ENCODE results near the gene MORN5.
A peak's percentile ranks its signal among the peaks of the same experiment; 100 is the strongest.

The MORN5 gene

DNA sequence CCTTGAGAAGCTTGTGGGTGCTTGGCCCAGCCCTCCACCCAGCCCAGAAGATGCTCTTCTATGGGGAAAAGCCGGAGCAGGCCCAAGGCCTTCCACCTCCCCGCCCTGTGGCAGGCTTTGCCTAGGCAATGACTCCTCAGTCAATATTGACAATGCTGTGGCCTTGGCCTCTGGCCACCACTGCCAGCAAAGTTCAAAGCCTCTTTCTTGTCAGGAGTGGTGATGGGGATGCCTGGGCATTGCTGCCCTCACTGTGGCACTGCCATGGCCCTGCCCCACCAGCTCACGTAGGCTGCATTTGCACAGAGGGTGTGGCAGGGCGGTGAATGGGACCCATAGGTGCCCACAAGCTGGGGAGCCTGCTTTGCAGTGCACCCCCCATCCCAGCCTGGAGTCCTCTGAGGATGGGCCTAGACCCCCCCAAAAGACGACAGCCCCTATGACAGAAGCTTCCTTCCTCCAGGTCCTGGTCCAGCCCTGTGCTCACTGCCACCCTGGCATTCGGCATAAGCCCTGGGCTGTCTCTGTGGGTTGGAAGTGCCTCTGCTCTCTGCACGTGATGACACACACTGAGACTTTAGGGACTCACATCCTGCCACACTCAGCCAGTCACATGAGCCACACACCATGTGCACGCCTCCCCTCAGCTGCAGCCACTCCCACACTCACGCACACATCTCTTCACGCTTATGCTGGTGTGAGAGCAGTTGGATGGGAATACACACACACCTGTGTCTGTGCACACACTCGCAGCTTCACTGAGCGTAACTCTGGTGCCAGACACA is 31.1 kb downstream of the MORN5 start:
- TF ChIP-seq ZFP41 (tag by site-specific recombination; IDR thresholded peaks at IDR 0.05; ENCODE audit: borderline replicate concordance) (no peak), BCL11A (tag by site-specific recombination; IDR thresholded peaks at IDR 0.05; ENCODE audit: low read depth) (no peak)
- no peaks in the 10 kb centered on the region for H3K9me3 ChIP-seq (ENCODE audit: control insufficient read depth, insufficient read depth, low read depth, low read length)
- H3K4me3 ChIP-seq (ENCODE audit: low read depth, low read length), result no peak overlapping the region
- H3K4me1 ChIP-seq (ENCODE audit: control insufficient read depth, insufficient read depth, low read length), result no peaks in the 10 kb centered on the region
- H3K27ac ChIP-seq (ENCODE audit: extremely low read depth, low read depth, low read length), result no peak overlapping the region
- POLR2A ChIA-PET, result interaction anchor here (1.6 kb wide), 1 partner anchor 23 kb away, joined by 4 read pairs; no protein-coding TSS in a partner anchor
- CTCF ChIA-PET, result interaction anchor here (0.7 to 1.3 kb wide), 3 partner anchors 9 to 225 kb away, joined by 3 to 4 read pairs (median 3); no protein-coding TSS in a partner anchor
- no peaks in the 10 kb centered on the region for H3K36me3 ChIP-seq (ENCODE audit: control insufficient read depth in 2 of 2, insufficient read depth in 1 of 2, low read length in 2 of 2)

DNA sequence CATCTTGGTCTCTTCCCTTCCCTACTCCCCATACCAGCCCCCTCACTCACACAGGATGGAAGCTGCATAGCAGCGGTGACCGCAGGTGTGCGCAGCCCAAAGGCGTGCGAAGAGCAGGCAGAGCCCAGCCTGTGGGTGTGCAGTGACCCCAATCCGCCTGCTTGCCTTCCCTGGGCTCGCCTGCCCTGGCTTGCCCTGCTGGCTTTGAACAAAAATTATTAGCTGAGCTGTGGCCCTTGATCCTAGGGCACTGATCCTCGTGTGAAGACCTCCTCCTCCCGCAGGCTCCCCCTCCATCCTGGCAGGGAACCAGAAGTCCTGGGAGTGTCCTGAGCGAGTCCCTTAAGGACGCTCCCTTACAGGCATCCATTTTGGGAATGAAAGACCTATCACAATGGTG is 31.9 kb downstream of the MORN5 start:
- CTCF ChIA-PET, result interaction anchor here (0.7 to 1.3 kb wide), 4 partner anchors 10 to 69 kb away, joined by 3 to 4 read pairs (median 3); no protein-coding TSS in a partner anchor
- POLR2A ChIA-PET, result interaction anchor here (1.6 to 1.7 kb wide), 2 partner anchors 22 to 73 kb away, joined by 4 read pairs; partner anchors contain the start of genes MRRF and RBM18
- no peak overlapping the region for H3K27ac ChIP-seq (ENCODE audit: extremely low read depth, low read depth, low read length)

DNA sequence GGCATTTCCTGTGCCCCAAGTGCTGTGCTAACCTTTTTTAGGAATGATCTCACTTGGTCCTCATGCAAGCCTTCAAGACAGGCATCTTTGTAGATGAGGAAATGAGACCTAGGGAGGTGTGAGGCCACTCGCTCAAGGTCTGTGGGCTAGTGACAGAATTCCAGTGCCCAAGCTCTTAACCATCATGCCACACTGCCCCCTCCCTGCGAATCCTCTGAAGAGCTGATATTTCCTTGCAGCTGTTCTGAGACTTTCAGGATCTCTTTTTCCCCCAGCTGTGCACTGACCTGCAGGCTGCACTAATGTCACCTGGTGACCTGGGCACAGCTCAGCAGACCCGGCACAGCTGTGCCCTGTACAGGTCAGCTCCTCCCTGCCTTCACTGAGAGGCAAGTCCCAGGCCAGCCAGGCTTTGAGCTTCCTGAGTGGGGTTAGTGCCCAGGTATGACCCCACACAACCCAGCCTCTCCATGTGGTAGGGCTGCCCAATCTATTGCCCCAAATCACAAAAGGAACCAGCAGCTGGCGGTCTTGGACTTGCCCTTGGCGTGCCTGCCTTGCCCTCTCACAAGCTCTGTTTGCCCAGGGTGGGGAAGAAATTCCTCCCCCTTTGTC is 32.7 kb downstream of the MORN5 start:
- CTCF ChIA-PET, result interaction anchor here (1.0 to 1.3 kb wide), 3 partner anchors 34 to 70 kb away, joined by 3 read pairs; no protein-coding TSS in a partner anchor
- TF ChIP-seq ZNF514 (tag by site-specific recombination; IDR thresholded peaks at IDR 0.05) (no peak), WT1 (tag by site-specific recombination; IDR thresholded peaks at IDR 0.05) (no peak), ZBTB21 (tag by site-specific recombination; IDR thresholded peaks at IDR 0.05) (no peak)
- H3K9me3 ChIP-seq (ENCODE audit: control insufficient read depth, insufficient read depth, low read depth, low read length), result no peaks in the 10 kb centered on the region
- no peak overlapping the region for H3K27ac ChIP-seq (ENCODE audit: extremely low read depth, low read depth, low read length)
- H3K36me3 ChIP-seq (ENCODE audit: control insufficient read depth in 2 of 2, insufficient read depth in 1 of 2, low read length in 2 of 2), result no peaks in the 10 kb centered on the region
- H3K4me3 ChIP-seq (ENCODE audit: low read depth, low read length), result no peak overlapping the region
- POLR2A ChIA-PET, result interaction anchor here (1.6 to 1.7 kb wide), 2 partner anchors 22 to 72 kb away, joined by 4 read pairs; partner anchors contain the start of genes MRRF and RBM18
- H3K4me1 ChIP-seq (ENCODE audit: control insufficient read depth, insufficient read depth, low read length), result no peaks in the 10 kb centered on the region

More for the DNA sequence above, 31.9 kb downstream of the MORN5 start:
- Histone ChIP-seq H3K4me3 (ENCODE audit: low read depth, low read length) (no peak overlapping the region), H3K4me1 (ENCODE audit: control insufficient read depth, insufficient read depth, low read length) (no peaks in the 10 kb centered on the region), H3K36me3 (ENCODE audit: control insufficient read depth in 2 of 2, insufficient read depth in 1 of 2, low read length in 2 of 2) (no peaks in the 10 kb centered on the region), H3K9me3 (ENCODE audit: control insufficient read depth, insufficient read depth, low read depth, low read length) (no peaks in the 10 kb centered on the region)
- no peak for TF ChIP-seq ZNF157 (tag by site-specific recombination; IDR thresholded peaks at IDR 0.05)

DNA sequence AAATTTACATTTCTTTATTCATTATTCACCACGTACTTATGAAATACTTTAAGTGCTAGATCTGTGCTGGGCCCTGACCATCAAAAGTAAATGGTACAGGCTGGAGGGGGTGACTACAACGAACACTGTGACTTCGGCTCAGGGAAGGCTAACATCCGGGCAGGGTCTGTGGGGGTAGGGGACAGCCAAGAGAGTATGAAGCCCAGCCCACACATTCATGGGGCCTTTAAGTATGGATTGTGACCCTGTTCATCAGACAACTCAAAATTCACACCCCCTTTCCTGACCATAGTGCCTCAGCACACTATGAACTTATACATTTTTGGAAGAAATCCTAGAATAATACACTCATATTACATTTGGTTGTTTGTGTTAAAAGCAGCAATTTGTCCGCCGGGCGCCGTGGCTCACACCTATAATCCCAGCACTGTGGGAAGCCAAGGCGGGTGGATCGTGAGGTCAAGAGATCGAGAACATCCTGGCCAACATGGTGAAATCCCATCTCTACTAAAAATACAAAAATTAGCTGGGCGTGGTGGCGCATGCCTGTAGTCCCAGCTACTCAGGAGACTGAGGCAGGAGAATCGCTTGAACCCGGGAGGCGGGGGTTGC is 33.3 kb downstream of the MORN5 start:
- no peaks in the 10 kb centered on the region for H3K36me3 ChIP-seq (ENCODE audit: control insufficient read depth in 2 of 2, insufficient read depth in 1 of 2, low read length in 2 of 2)
- POLR2A ChIA-PET, result interaction anchor here (1.7 kb wide), 1 partner anchor 71 kb away, joined by 4 read pairs; the partner anchor contains the start of genes MRRF and RBM18
- CTCF ChIA-PET, result interaction anchor here (0.7 kb wide), 1 partner anchor 134 kb away, joined by 4 read pairs; no protein-coding TSS in a partner anchor

More for the DNA sequence above, 33.3 kb downstream of the MORN5 start:
- Histone ChIP-seq H3K27ac (ENCODE audit: extremely low read depth, low read depth, low read length) (no peak overlapping the region), H3K9me3 (ENCODE audit: control insufficient read depth, insufficient read depth, low read depth, low read length) (no peaks in the 10 kb centered on the region), H3K4me1 (ENCODE audit: control insufficient read depth, insufficient read depth, low read length) (no peaks in the 10 kb centered on the region), H3K4me3 (ENCODE audit: low read depth, low read length) (no peak overlapping the region)
- TF ChIP-seq KLF16 (tag by site-specific recombination; IDR thresholded peaks at IDR 0.05), result no peak
- TF ChIP-seq, protein P1, sequence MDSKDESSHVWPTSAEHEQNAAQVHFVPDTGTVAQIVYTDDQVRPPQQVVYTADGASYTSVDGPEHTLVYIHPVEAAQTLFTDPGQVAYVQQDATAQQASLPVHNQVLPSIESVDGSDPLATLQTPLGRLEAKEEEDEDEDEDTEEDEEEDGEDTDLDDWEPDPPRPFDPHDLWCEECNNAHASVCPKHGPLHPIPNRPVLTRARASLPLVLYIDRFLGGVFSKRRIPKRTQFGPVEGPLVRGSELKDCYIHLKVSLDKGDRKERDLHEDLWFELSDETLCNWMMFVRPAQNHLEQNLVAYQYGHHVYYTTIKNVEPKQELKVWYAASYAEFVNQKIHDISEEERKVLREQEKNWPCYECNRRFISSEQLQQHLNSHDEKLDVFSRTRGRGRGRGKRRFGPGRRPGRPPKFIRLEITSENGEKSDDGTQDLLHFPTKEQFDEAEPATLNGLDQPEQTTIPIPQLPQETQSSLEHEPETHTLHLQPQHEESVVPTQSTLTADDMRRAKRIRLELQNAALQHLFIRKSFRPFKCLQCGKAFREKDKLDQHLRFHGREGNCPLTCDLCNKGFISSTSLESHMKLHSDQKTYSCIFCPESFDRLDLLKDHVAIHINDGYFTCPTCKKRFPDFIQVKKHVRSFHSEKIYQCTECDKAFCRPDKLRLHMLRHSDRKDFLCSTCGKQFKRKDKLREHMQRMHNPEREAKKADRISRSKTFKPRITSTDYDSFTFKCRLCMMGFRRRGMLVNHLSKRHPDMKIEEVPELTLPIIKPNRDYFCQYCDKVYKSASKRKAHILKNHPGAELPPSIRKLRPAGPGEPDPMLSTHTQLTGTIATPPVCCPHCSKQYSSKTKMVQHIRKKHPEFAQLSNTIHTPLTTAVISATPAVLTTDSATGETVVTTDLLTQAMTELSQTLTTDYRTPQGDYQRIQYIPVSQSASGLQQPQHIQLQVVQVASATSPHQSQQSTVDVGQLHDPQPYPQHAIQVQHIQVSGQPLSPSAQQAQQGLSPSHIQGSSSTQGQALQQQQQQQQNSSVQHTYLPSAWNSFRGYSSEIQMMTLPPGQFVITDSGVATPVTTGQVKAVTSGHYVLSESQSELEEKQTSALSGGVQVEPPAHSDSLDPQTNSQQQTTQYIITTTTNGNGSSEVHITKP (tag by site-specific recombination; IDR thresholded peaks at IDR 0.05), result peak; percentile 87

Data from HEK293 (cell line).